Hematopoietic multipotent progenitor cell treated with erythropoietin and hydrocortisone succinate and interleukin-3 and kit ligand, for 4 days (in vitro differentiated cells): Measurements from ENCODE around the gene IQCN.

ENCODE experiments used
- DNase-seq: peaks from one replicate; pipeline ENCODE4 v3.0.0-alpha.2; 2015

The IQCN gene

GRCh38 chr19:18286973-18287635, 12.9 kb upstream of the IQCN start:
- DNase-seq: no peak

GRCh38 chr19:18284712-18285360, 10.6 kb upstream of the IQCN start:
- DNase-seq: peak; percentile 41

DNA sequence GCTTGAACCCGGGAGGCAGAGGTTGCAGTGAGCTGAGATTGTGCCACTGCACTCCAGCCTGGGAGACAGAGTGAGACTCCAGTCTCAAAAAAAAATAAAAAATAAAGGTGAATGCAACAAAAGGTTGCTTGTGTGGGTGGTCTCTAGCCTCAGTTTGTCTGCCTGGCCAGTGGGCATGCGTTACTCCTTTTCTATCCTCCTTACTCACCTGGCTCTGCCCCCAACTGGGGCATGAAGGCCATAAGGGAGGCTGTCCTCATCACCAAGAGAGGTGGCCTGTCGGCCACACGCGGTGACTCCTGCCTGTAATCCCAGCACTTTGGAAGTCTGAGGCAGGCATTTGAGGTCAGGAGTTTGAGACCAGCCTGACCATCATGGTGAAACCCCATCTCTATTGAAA, 9.1 kb upstream of the IQCN start:
- DNase-seq: no peak

- DNase-seq: peak; percentile 74
Measured at GRCh38 chr19:18282788-18283141, 8.5 kb upstream of the IQCN start.

GRCh38 chr19:18282021-18282787, 8.0 kb upstream of the IQCN start:
- DNase-seq: no peak

- peak; percentile 99 for DNase-seq
Measured at GRCh38 chr19:18281082-18282020, 7.1 kb upstream of the IQCN start, which contains the start of gene JUND. TSS of gene JUND (minus strand) at chr19:18281622. CDS start at chr19:18281484, 138 bp downstream.

GRCh38 chr19:18280247-18281081, 6.2 kb upstream of the IQCN start:
- peak; percentile 90 for DNase-seq

DNA sequence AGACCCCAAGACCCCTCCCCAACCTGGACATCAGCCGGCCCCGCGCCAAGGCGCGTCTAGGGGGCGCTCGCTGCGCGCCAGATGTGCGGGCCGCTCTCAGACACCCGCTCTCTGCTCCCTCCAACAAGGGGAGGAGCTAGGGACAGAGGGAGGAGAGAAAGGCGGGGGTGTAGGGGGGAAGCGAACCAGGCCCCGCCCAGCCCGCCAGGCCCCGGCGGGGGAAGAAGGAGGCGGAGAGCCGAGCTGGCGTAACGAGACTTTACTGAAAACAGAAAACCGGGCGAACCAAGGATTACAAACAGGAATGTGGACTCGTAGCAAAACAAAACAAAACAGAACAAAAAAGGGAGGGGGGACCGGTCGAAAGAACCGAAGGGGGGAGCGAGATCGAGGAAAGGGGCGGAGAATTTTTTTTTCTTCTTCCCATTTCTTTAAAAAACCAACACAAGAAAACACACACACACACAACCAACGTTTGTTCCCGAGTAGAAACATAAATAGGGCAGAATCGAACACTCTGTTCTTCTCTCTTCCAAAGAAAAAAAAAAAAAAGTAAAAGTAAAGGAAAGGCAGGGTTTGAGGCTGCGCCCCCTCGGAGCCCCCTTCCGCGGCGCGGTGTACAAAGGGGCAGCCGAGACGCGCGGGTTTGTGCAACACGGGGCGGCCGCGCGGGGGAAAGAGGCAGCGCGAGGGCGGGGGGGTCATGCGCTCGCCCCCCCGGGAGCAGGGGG, 5.4 kb upstream of the IQCN start:
- DNase-seq: peak; percentile 99

DNA sequence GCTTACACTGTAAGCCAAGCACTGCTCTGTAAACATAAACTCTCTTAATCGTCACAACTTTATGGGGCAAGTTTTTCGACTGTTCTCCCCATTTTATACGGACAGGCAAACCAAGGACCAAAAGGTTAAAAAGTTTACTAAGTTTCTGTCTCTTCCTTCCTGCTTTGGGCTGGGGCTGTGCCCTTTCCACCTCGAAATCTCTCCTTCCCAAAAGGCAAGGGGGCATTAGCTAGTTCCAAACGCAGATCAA, 4.9 kb upstream of the IQCN start:
- no peak for DNase-seq

- peak; percentile 63 for DNase-seq
Measured at GRCh38 chr19:18278521-18279265, 4.4 kb upstream of the IQCN start.

DNA sequence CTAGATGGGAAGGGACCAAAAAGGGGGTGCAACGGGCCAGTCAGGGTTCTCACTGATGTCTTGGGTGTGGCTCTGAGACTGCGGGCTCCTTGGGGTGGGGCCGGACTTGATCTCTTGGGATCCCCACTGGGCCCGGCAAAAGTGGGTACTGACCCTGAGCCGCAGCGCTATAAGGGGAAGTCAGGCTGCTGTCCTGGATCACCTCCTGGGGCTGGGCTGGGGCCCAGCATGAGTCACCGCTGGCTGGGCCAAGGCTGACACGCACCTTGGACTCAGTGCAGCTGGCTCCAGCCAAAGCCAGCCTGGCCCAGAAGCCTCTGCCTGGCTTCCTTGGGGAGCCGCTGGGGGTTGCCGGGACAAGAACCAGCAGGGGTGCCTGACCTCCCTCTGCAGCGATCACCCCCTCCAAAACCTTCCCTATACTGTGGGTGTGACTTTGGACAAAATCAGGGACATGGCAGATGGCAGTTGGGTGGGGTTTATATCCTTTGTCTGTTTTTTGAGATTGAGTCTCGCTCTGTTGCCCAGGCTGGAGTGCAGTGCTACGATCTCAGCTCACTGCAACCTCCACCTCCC, 617 bp upstream of the IQCN start:
- DNase-seq: peak; percentile 54

DNA sequence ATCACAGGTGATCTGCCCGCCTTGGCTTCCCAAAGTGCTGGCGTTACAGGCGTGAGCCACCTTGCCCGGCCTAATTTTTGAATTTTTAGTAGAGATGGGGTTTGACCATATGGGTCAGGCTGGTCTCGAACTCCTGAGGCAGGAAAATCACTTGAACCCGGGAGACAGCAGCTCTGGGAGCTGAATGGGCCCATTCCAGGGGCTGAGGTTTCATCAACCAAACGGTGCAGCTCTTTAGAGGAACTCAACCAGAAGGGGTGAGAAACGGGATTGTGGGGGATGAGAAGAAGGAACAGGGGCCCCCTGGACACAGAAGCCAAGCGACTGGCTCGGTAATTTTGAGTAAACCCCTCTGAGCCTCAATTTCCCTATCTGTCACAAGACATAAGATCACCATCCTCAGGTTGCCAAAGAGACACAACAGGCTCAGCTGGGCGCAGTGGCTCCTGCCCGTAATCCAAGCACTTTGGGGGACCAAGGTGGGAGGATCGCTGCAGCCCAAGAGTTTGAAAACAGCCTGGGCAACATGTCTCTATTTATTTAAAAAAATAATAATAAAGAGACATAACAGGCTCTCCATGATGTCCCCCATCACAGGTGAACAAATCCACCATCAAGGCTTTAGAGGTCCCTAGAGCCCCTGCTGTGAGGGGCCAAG, 562 bp downstream of the IQCN start:
- no peak for DNase-seq

- DNase-seq: no peak
Measured at GRCh38 chr19:18271433-18271841, 2.8 kb downstream of the IQCN start.

- DNase-seq: no peak
Measured at GRCh38 chr19:18270326-18270725, 3.9 kb downstream of the IQCN start.

DNA sequence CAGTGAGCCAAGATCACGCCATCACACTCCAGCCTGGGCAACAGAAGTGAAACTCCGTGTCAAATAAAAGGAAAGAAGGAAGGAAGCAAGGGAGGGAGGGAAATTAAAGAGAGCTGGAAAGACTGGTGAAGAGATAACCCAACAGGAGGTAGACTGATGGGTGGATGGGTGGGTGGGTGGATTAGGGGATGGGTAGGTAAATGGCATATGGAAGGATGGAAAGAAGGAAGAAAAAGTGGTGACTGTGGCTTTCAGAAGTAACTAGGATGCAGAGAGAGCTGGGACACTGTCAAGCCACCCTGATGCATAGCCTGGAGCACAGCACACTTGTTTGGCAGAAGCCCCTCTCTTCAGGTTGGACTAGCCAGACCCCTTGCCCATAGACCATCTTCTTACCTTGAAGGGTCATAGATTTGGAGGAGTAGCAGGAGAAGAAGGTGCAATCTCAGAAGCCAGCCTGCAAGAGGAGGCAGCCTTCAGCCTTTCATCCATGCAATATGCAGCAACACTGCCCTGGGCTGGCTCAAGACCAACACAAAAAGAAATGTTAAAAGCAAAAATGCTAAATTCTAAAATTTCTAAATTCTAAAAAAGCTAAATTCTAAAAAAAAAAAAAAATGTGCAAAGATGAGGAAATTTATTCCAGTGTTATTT, 5.1 kb downstream of the IQCN start:
- DNase-seq: no peak

DNA sequence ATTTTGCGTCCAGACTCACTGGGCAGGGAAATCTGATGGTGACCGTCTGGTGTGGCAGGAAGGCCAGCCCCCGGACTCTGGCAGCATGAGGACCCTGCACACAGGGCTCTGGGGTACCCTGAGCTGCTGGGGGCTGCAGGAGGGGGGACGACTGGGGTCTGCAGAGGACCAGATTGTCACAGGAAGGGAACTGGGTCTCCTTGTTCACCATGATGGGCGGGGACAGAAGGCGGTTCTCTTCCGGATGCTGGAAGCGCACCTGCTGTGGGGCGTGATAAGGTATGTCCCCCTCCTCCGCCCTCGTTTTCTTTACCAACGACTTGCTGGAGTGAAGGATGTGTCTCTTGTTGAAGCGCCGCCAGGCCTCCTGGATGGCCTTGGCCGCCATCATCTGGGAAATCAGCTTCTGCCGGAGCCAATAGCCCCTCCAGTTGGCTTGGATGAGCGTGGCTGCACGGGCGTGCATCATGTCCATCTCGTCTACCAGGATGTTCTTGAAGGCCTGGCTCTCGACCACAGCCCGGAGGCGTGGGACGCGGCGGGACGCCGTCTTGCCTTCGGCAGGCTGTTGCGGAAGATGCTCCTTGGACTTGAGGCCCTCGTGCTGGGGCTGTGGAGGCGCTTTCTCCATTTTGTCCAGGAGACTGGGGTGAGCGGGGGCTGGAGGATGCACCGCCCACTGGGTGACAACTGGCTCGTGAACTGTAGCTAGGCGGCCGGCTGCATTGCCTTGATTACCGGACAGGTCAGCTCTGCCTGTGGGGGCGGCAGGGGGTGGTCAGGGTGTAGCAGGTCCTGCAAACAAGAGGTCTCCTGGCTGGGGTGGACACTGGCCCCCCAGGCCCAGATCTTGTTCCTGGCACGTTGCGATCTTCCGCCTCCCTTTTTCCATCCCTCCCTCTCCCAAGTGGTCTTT, 7.2 kb downstream of the IQCN start:
- DNase-seq: no peak

GRCh38 chr19:18265582-18265981, 8.7 kb downstream of the IQCN start:
- DNase-seq: no peak

DNA sequence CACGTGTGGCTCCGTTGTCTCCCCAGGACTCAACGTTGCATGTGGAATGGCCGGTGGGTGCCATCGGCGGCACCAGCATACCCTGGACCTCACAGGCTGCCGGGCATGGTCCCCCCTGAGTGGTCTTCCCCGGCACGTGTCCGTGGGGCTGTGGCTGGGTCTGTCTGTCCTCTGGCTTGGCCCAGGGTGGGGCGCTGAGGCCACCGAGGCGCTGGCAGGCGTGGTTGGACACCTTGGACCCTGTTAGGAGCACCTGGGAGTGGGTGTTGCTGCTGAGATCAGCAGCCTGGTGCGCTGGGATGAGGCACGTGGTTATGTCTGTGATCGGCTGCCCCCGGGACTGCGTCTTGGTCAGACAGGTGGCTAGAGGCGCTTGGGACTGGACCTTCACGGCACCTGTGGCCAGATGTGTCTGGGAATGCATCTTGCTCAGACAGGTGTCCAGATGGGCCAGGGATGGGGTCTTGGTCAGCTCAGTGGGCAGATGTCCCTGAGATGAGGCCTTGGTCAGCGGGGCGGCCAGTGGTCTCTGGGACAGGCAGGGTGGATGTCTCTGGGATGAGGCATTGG, 9.2 kb downstream of the IQCN start:
- no peak for DNase-seq
